GM12892 (cell line): Measurements from ENCODE around the gene AADAC.
"Not testable (repeated sequence)": the region's sequence is repeated elsewhere in the genome, so short reads cannot be mapped to it uniquely, and the experiment has no call there.

Source experiments
- DNase-seq: peaks from one replicate; pipeline ENCODE4 v3.0.0; 2011; ENCODE audit not compliant: insufficient read length
- FAIRE-seq: peaks from 2 replicates; lab custom pipeline; 2011; peaks lifted over from hg19 to GRCh38; lab: Jason Lieb, UNC
- POLR2A ChIP-seq: IDR thresholded peaks from 2 replicates; pipeline ENCODE4 v1.6.1; 2011; ENCODE audit warnings: low read depth, low read length, control low read depth
- POLR2AphosphoS5 ChIP-seq: IDR thresholded peaks from 2 replicates; pipeline ENCODE4 v1.6.1; 2011; ENCODE audit warnings: low read depth, low read length, control low read depth
- TAF1 ChIP-seq: IDR thresholded peaks from 2 replicates; pipeline ENCODE4 v1.6.1; 2011; ENCODE audit warnings: low read depth, mild to moderate bottlenecking, control low read depth, low read length, borderline replicate concordance

AADAC gene

GRCh38 chr3:151864423-151865101, 50.6 kb downstream of the AADAC start:
- no peak for TF ChIP-seq POLR2A
- TF ChIP-seq TAF1, result no peak
- TF ChIP-seq POLR2AphosphoS5, result no peak
- FAIRE-seq (no peak), DNase-seq (no peak)

- DNase-seq (no peak), FAIRE-seq (no peak)
- TF ChIP-seq POLR2A (no peak), TAF1 (no peak), POLR2AphosphoS5 (no peak)
Measured at GRCh38 chr3:151866711-151867410, 52.9 kb downstream of the AADAC start.

GRCh38 chr3:151867666-151868065, 53.8 kb downstream of the AADAC start:
- DNase-seq (no peak), FAIRE-seq (no peak)
- TF ChIP-seq POLR2AphosphoS5 (no peak), TAF1 (no peak), POLR2A (no peak)

GRCh38 chr3:151869181-151869580, 55.3 kb downstream of the AADAC start:
- FAIRE-seq (no peak), DNase-seq (no peak)

GRCh38 chr3:151871639-151872468, 57.9 kb downstream of the AADAC start:
- DNase-seq (no peak), FAIRE-seq (peak; percentile 73)
- TF ChIP-seq POLR2A (no peak), POLR2AphosphoS5 (no peak), TAF1 (no peak)

More at GRCh38 chr3:151869181-151869580, 55.3 kb downstream of the AADAC start:
- TF ChIP-seq TAF1 (no peak), POLR2A (no peak), POLR2AphosphoS5 (no peak)

- FAIRE-seq, result no peak
- DNase-seq, result no peak
Measured at GRCh38 chr3:151873398-151873797, 59.5 kb downstream of the AADAC start, which contains the start of gene SUCNR1. Gene SUCNR1, plus strand, starts transcription at chr3:151873643. Its CDS starts 6,250 bp downstream, at chr3:151879893.

GRCh38 chr3:151874079-151874478, 60.2 kb downstream of the AADAC start:
- not testable (repeated sequence) for FAIRE-seq, DNase-seq

More at GRCh38 chr3:151873398-151873797, 59.5 kb downstream of the AADAC start, which contains the start of gene SUCNR1:
- TF ChIP-seq POLR2A, result no peak
- TF ChIP-seq TAF1, result no peak
- no peak for TF ChIP-seq POLR2AphosphoS5

GRCh38 chr3:151875759-151876158, 61.8 kb downstream of the AADAC start:
- FAIRE-seq (peak; percentile 56), DNase-seq (no peak)
- TF ChIP-seq POLR2AphosphoS5 (no peak), TAF1 (no peak), POLR2A (no peak)

GRCh38 chr3:151877269-151877668, 63.4 kb downstream of the AADAC start:
- DNase-seq, result no peak
- TF ChIP-seq POLR2AphosphoS5, result no peak
- TF ChIP-seq POLR2A, result no peak
- TF ChIP-seq TAF1, result no peak
- no peak for FAIRE-seq
